Measurements from ENCODE around the gene FHIP2A.

- TF ChIP-seq CTCF (IDR thresholded peaks at IDR 0.05) (no peak), POLR2A (IDR thresholded peaks at IDR 0.05) (no peak)
Measured at GRCh38 chr10:114831186-114831867, 9.7 kb downstream of the FHIP2A start.
